GM18868 (cell line): ENCODE measurements around the gene NFKB1.
"Not testable (repeated sequence)": the region's sequence is repeated elsewhere in the genome, so short reads cannot be mapped to it uniquely, and the experiment has no call there.

ENCODE experiments used
- ATAC-seq: cut with Tn5 transposase; IDR thresholded peaks from one replicate; pipeline ENCODE4 v1.9.1; 2021; ENCODE audit warnings: mild to moderate bottlenecking, moderate library complexity; ENCODE audit not compliant: unreplicated experiment

The NFKB1 gene

GRCh38 chr4:102500696-102501446 lies at the start of gene NFKB1:
TSS of gene NFKB1 (plus strand) at chr4:102501359. CDS start at chr4:102525519, 24,160 bp downstream.
- peak; percentile 68 for ATAC-seq

GRCh38 chr4:102452854-102453253 lies 48.3 kb upstream of the NFKB1 start:
- no peak for ATAC-seq

GRCh38 chr4:102453827-102454226 lies 47.3 kb upstream of the NFKB1 start:
- no peak for ATAC-seq

GRCh38 chr4:102454268-102454667 lies 46.9 kb upstream of the NFKB1 start:
- ATAC-seq = no peak

- no peak for ATAC-seq
Measured at GRCh38 chr4:102454981-102455685, 46.0 kb upstream of the NFKB1 start.

GRCh38 chr4:102455750-102456149 lies 45.4 kb upstream of the NFKB1 start:
- ATAC-seq = no peak

GRCh38 chr4:102466298-102466697 lies 34.9 kb upstream of the NFKB1 start:
- ATAC-seq = no peak

- ATAC-seq = no peak
Measured at GRCh38 chr4:102469806-102470205, 31.4 kb upstream of the NFKB1 start.

GRCh38 chr4:102472441-102473013 lies 28.6 kb upstream of the NFKB1 start:
- no peak for ATAC-seq

- ATAC-seq = no peak
Measured at GRCh38 chr4:102473476-102473875, 27.7 kb upstream of the NFKB1 start.

- no peak for ATAC-seq
Measured at GRCh38 chr4:102474736-102475504, 26.2 kb upstream of the NFKB1 start.

- ATAC-seq = no peak
Measured at GRCh38 chr4:102477657-102478056, 23.5 kb upstream of the NFKB1 start.

GRCh38 chr4:102478186-102478585 lies 23.0 kb upstream of the NFKB1 start:
- ATAC-seq = no peak

- not testable (repeated sequence) for ATAC-seq
Measured at GRCh38 chr4:102479832-102480231, 21.3 kb upstream of the NFKB1 start.

- ATAC-seq = no peak
Measured at GRCh38 chr4:102483120-102483519, 18.0 kb upstream of the NFKB1 start.

- ATAC-seq = not testable (repeated sequence)
Measured at GRCh38 chr4:102483990-102484692, 17.0 kb upstream of the NFKB1 start.

- no peak for ATAC-seq
Measured at GRCh38 chr4:102492531-102493241, 8.5 kb upstream of the NFKB1 start.

- ATAC-seq = no peak
Measured at GRCh38 chr4:102493257-102493656, 7.9 kb upstream of the NFKB1 start.

- ATAC-seq = peak; percentile 48
Measured at GRCh38 chr4:102493794-102494193, 7.4 kb upstream of the NFKB1 start.

GRCh38 chr4:102494603-102495002 lies 6.6 kb upstream of the NFKB1 start:
- ATAC-seq = no peak
